ENCODE data around the gene SVBP.

The SVBP gene

DNA sequence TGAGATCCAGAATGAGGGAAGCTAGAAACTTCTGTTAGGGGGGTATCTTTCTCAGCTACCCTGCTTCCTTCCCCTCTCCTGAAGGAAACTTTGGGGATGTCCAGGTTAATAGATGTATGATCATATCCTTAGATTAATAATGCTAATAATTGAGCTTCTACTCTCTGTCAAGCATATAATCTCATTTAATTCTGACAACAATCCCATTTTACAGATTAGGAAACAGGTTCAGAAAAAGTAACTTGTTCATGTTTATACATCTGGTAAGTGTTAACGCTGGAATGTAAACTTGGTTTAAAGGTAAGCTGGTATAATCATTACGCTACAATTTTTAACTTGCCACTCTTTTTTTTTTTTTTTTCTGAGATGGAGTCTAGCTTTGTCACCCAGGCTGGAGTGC lies 34.1 kb downstream of the SVBP start:
- no peaks in the 10 kb centered on the region for H3K9me3 ChIP-seq (ENCODE audit: control insufficient read depth, insufficient read depth, low read depth, low read length)
- H3K36me3 ChIP-seq (ENCODE audit: control insufficient read depth in 2 of 2, insufficient read depth in 1 of 2, low read length in 2 of 2), result peaks cover 0 to 64% of the 10 kb centered on the region in 2 experiments; a peak in 2 of 3 replicates
- POLR2A ChIA-PET, result interaction anchor here (0.7 to 2.4 kb wide), 3 partner anchors 16 to 368 kb away, joined by 3 to 13 read pairs (median 6); partner anchors contain the start of genes C1orf50 and P3H1
- H3K4me3 ChIP-seq (ENCODE audit: low read depth, low read length), result no peak overlapping the region
- no peak overlapping the region for H3K27ac ChIP-seq (ENCODE audit: extremely low read depth, low read depth, low read length)
- CTCF ChIA-PET, result interaction anchor here (0.6 to 1.9 kb wide), 6 partner anchors 17 to 1334 kb away, joined by 3 to 6 read pairs (median 4); partner anchors contain the start of genes C1orf50 and P3H1
- peak; percentile 97 for TF ChIP-seq ZNF664 (tag by site-specific recombination; IDR thresholded peaks at IDR 0.05)
- TF ChIP-seq ZNF350 (tag by site-specific recombination; IDR thresholded peaks at IDR 0.05), result no peak
- no peak for TF ChIP-seq ZNF623 (tag by site-specific recombination; IDR thresholded peaks at IDR 0.05)
- no peaks in the 10 kb centered on the region for H3K4me1 ChIP-seq (ENCODE audit: control insufficient read depth, insufficient read depth, low read length)

GRCh38 chr1:42780176-42780575 lies 37.0 kb downstream of the SVBP start:
- ChIA-PET POLR2A (interaction anchor here (1.4 kb wide), 1 partner anchor 13 kb away, joined by 8 read pairs; the partner anchor contains the start of genes C1orf50 and P3H1), CTCF (interaction anchor here (0.6 to 5.0 kb wide), 5 partner anchors 9 to 515 kb away, joined by 3 to 79 read pairs (median 4); no protein-coding TSS in a partner anchor)
- Histone ChIP-seq H3K4me3 (ENCODE audit: low read depth, low read length) (no peak overlapping the region), H3K27ac (ENCODE audit: extremely low read depth, low read depth, low read length) (no peak overlapping the region), H3K9me3 (ENCODE audit: control insufficient read depth, insufficient read depth, low read depth, low read length) (no peaks in the 10 kb centered on the region), H3K36me3 (ENCODE audit: control insufficient read depth in 2 of 2, insufficient read depth in 1 of 2, low read length in 2 of 2) (peaks cover 4 to 92% of the 10 kb centered on the region in 2 experiments; a peak in 2 of 3 replicates), H3K4me1 (ENCODE audit: control insufficient read depth, insufficient read depth, low read length) (no peaks in the 10 kb centered on the region)
- TF ChIP-seq SP7 (tag by site-specific recombination; IDR thresholded peaks at IDR 0.05) (no peak), ZIC2 (tag by site-specific recombination; IDR thresholded peaks at IDR 0.05) (no peak), IKZF3 (tag by site-specific recombination; IDR thresholded peaks at IDR 0.05) (no peak), ZNF664 (tag by site-specific recombination; IDR thresholded peaks at IDR 0.05) (peak; percentile 91)

GRCh38 chr1:42779725-42780124 lies 37.5 kb downstream of the SVBP start:
- Histone ChIP-seq H3K9me3 (ENCODE audit: control insufficient read depth, insufficient read depth, low read depth, low read length) (no peaks in the 10 kb centered on the region), H3K36me3 (ENCODE audit: control insufficient read depth in 2 of 2, insufficient read depth in 1 of 2, low read length in 2 of 2) (peaks cover 4 to 94% of the 10 kb centered on the region in 2 experiments; a peak in 2 of 3 replicates), H3K4me3 (ENCODE audit: low read depth, low read length) (no peak overlapping the region), H3K27ac (ENCODE audit: extremely low read depth, low read depth, low read length) (no peak overlapping the region), H3K4me1 (ENCODE audit: control insufficient read depth, insufficient read depth, low read length) (no peaks in the 10 kb centered on the region)
- no peak for TF ChIP-seq ZNF175 (tag by site-specific recombination; IDR thresholded peaks at IDR 0.05)
- no peak for TF ChIP-seq KLF9 (tag by site-specific recombination; IDR thresholded peaks at IDR 0.05; ENCODE audit: low read depth)
- no peak for TF ChIP-seq MYNN (tag by site-specific recombination; IDR thresholded peaks at IDR 0.05; ENCODE audit: borderline replicate concordance)
- TF ChIP-seq ZFP41 (tag by site-specific recombination; IDR thresholded peaks at IDR 0.05; ENCODE audit: borderline replicate concordance), result no peak
- TF ChIP-seq YY1 (tag by site-specific recombination; IDR thresholded peaks at IDR 0.05), result no peak
- no peak for TF ChIP-seq MZF1 (tag by site-specific recombination; IDR thresholded peaks at IDR 0.05; ENCODE audit: borderline replicate concordance)
- no peak for TF ChIP-seq ZEB2 (tag by site-specific recombination; IDR thresholded peaks at IDR 0.05)
- no peak for TF ChIP-seq ZNF623 (tag by site-specific recombination; IDR thresholded peaks at IDR 0.05)
- TF ChIP-seq, protein P1, sequence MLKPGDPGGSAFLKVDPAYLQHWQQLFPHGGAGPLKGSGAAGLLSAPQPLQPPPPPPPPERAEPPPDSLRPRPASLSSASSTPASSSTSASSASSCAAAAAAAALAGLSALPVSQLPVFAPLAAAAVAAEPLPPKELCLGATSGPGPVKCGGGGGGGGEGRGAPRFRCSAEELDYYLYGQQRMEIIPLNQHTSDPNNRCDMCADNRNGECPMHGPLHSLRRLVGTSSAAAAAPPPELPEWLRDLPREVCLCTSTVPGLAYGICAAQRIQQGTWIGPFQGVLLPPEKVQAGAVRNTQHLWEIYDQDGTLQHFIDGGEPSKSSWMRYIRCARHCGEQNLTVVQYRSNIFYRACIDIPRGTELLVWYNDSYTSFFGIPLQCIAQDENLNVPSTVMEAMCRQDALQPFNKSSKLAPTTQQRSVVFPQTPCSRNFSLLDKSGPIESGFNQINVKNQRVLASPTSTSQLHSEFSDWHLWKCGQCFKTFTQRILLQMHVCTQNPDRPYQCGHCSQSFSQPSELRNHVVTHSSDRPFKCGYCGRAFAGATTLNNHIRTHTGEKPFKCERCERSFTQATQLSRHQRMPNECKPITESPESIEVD (tag by site-specific recombination; IDR thresholded peaks at IDR 0.05), result no peak
- TF ChIP-seq, protein P2, sequence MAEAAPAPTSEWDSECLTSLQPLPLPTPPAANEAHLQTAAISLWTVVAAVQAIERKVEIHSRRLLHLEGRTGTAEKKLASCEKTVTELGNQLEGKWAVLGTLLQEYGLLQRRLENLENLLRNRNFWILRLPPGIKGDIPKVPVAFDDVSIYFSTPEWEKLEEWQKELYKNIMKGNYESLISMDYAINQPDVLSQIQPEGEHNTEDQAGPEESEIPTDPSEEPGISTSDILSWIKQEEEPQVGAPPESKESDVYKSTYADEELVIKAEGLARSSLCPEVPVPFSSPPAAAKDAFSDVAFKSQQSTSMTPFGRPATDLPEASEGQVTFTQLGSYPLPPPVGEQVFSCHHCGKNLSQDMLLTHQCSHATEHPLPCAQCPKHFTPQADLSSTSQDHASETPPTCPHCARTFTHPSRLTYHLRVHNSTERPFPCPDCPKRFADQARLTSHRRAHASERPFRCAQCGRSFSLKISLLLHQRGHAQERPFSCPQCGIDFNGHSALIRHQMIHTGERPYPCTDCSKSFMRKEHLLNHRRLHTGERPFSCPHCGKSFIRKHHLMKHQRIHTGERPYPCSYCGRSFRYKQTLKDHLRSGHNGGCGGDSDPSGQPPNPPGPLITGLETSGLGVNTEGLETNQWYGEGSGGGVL (tag by site-specific recombination; IDR thresholded peaks at IDR 0.05), result no peak
- TF ChIP-seq KLF8 (tag by site-specific recombination; IDR thresholded peaks at IDR 0.05), result no peak
- no peak for TF ChIP-seq GLI4 (tag by site-specific recombination; IDR thresholded peaks at IDR 0.05)
- no peak for TF ChIP-seq ZNF138 (tag by site-specific recombination; IDR thresholded peaks at IDR 0.05; ENCODE audit: borderline replicate concordance)
- TF ChIP-seq ZNF148 (tag by site-specific recombination; IDR thresholded peaks at IDR 0.05; ENCODE audit: borderline replicate concordance), result no peak
- no peak for TF ChIP-seq ZNF311 (tag by site-specific recombination; IDR thresholded peaks at IDR 0.05; ENCODE audit: borderline replicate concordance)
- TF ChIP-seq ZNF707 (tag by site-specific recombination; IDR thresholded peaks at IDR 0.05), result no peak
- TF ChIP-seq ZNF621 (tag by site-specific recombination; IDR thresholded peaks at IDR 0.05), result no peak
- no peak for TF ChIP-seq ZNF174 (tag by site-specific recombination; IDR thresholded peaks at IDR 0.05)
- ChIA-PET POLR2A (interaction anchor here (1.4 kb wide), 1 partner anchor 13 kb away, joined by 8 read pairs; the partner anchor contains the start of genes C1orf50 and P3H1), CTCF (interaction anchor here (0.6 to 5.0 kb wide), 4 partner anchors 8 to 515 kb away, joined by 3 to 79 read pairs (median 5); no protein-coding TSS in a partner anchor)
